Stimulated activated CD8-positive, alpha-beta memory T cell treated with anti-CD3 and anti-CD28 coated beads, Interleukin-7, amount 100 ng/mL, for 4 hours (primary cell): Measurements from ENCODE around the gene GNA15.
"Not testable (repeated sequence)": the region's sequence is repeated elsewhere in the genome, so short reads cannot be mapped to it uniquely, and the experiment has no call there.

ENCODE experiments used
- DNase-seq, 2 donors: peaks; one replicate each; pipeline ENCODE4 v3.0.0-alpha.2; 2020; ENCODE audit warnings: low read depth in 2 of 2

GNA15 gene

GRCh38 chr19:3149526-3150505 lies 14.0 kb downstream of the GNA15 start:
- DNase-seq = no peak

- DNase-seq = no peak
Observed at GRCh38 chr19:3150739-3151329, 15.0 kb downstream of the GNA15 start.

- DNase-seq = no peak
Observed at GRCh38 chr19:3151563-3152418, 16.0 kb downstream of the GNA15 start.

- no peak for DNase-seq
Observed at GRCh38 chr19:3152419-3152780, 16.6 kb downstream of the GNA15 start.

- DNase-seq = no peak
Observed at GRCh38 chr19:3153286-3154230, 17.7 kb downstream of the GNA15 start.

GRCh38 chr19:3154447-3154846 lies 18.6 kb downstream of the GNA15 start:
- not testable (repeated sequence) for DNase-seq

GRCh38 chr19:3154957-3155736 lies 19.3 kb downstream of the GNA15 start:
- peak; percentile 71 to 83 for DNase-seq

- no peak for DNase-seq
Observed at GRCh38 chr19:3157096-3157845, 21.4 kb downstream of the GNA15 start.

GRCh38 chr19:3159565-3159964 lies 23.7 kb downstream of the GNA15 start:
- DNase-seq = no peak

GRCh38 chr19:3160219-3160618 lies 24.4 kb downstream of the GNA15 start:
- DNase-seq = no peak

GRCh38 chr19:3161453-3161852 lies 25.6 kb downstream of the GNA15 start:
- no peak for DNase-seq

- no peak for DNase-seq
Observed at GRCh38 chr19:3162418-3163229, 26.8 kb downstream of the GNA15 start.

- DNase-seq = peak; percentile 54 to 63
Observed at GRCh38 chr19:3163230-3163886, 27.5 kb downstream of the GNA15 start.

- no peak for DNase-seq
Observed at GRCh38 chr19:3163943-3164342, 28.1 kb downstream of the GNA15 start.

GRCh38 chr19:3167533-3168272 lies 31.9 kb downstream of the GNA15 start:
- no peak for DNase-seq

- no peak for DNase-seq
Observed at GRCh38 chr19:3171894-3172672, 36.2 kb downstream of the GNA15 start.

- not testable (repeated sequence) for DNase-seq
Observed at GRCh38 chr19:3172673-3173000, 36.8 kb downstream of the GNA15 start.
